NOMO-1 treated with dmso at 0.1 percent for 144 hours (cell line): ENCODE data around the gene PTRH1.

ENCODE experiments used
- DNase-seq: peaks from one replicate; lab custom pipeline; 2025; ENCODE audit not compliant: unreplicated experiment; lab: John Stamatoyannopoulos, UW

The PTRH1 gene

DNA sequence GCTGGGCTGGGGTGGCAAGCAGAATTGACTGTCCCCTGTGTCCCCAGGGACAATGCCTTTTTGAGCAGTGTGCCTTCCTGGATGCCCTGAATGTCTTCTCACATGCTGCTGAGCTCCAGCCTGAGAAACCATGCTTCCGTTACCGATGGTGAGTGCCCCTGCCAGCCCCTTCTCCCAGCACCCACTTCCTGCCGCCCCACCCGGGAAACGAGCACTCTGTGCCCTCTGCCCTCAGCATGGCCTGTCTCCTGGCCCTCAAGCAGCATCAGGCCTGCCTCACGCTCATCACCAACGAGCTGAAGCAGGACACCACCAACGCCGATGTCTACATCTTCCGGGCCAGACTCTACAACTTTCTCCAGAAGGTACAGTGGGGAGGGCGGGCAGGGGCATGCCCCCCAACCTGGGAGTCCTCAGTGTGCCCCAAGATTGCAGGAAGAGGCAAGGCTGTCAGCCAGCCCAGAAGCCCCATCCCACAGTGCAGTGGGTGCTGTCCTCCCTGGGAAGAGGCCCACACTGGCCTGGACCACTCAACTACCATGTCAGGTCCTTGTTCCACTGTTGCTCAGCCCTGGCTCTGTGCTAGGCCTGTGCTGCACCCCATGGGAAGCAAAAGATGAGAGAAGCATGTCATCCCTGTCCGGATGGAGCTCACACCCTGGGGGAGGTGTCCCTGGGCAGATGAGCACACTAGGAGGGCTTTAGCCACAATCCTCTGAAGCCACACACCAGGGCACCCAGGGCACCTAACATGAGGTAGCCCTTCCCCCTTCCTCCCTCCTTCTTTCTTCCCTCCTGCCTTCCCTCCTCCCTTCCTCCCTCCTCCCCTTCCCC, 4.8 kb upstream of the PTRH1 start:
- DNase-seq = no peak

GRCh38 chr9:127717766-127718165, 2.3 kb upstream of the PTRH1 start:
- no peak for DNase-seq

DNA sequence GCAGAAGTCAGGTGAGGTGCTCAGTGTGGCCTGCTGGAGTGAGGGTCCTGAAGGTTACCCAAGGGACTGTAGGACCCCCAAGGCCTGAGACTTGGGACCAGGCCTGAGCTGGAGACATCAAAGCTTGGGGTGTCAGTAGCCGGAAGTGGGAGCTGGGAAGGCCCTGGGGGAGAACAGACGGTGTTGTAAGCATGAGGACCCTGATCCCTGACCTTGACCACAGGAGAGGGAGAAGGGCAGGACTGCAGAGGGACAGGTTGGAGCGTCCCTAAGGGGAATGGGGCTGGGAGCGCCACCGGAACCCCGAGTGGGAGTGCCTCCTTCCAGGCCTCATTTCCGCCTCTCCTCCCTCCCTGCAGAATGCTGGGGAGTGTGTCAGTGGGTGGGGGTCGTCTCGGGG, 949 bp upstream of the PTRH1 start:
- no peak for DNase-seq

DNA sequence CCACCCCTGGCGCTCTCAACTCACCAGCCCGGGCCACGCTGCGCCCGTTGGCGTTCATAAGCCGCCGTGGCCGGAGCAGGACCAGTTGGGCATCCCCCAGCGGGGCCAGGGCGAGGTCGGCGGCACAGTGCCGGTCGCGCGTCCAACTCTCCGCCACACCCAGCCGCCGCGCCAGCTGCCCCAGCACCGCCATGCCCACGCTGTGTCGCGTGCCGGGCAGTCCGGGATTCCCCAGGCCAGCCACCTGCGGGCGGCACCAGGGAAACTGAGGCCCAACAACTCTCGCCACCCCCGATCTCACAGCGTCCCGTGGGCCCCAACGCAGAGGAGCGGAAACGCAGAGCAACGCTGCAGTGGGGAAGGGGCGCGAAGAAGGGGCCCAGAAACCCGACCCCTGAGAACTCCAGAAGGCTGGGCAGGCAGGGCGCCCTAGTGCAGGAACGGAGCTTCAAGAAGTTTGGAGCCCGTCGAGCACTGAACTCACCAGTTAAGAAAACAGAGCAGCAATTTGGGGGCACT, 453 bp downstream of the PTRH1 start:
- peak; percentile 66 for DNase-seq

- no peak for DNase-seq
These were observed 1.3 kb downstream of the PTRH1 start for GRCh38 chr9:127714020-127714750.

DNA sequence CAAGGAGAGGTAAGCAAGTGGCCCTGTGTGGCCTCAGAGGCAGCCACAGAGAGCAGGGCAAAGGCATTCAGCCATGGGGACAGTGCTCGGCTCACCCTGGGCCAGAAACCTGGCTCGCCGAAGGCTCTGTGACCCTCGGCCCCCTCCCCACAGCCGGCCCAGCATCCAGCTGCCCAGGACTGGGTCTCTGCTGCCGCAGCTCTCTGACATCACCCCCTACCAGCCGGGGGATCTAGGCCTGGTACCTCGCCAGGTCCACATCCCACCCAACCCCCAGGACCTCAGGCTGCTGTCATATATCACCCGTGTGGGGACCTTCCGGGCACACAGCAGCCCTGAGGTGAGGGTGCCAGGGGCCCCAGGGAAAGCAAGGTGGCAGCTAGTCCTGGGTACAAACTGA, 2.6 kb downstream of the PTRH1 start:
- DNase-seq = no peak

DNA sequence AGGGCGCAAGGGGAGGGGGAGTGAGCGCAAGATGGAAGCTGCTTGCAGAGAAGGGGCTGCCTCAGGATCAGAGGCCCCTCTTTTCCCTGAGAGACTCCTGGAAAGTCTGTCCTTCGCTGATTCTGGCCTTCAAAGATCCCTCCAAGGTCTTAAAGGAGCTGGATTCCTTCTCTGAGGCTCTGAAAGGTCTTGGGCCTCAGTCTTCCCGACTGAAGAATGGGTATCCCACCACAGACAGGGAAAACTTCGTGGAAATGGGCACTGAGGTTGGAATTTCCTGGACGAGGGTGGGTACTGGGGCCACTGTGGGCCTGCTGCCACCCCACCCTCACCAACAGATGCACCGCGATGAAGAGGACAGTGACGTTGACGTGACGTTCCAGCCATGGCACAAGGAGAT, 3.1 kb downstream of the PTRH1 start:
- no peak for DNase-seq

- DNase-seq = no peak
These were observed 3.6 kb downstream of the PTRH1 start for GRCh38 chr9:127711831-127712274.

DNA sequence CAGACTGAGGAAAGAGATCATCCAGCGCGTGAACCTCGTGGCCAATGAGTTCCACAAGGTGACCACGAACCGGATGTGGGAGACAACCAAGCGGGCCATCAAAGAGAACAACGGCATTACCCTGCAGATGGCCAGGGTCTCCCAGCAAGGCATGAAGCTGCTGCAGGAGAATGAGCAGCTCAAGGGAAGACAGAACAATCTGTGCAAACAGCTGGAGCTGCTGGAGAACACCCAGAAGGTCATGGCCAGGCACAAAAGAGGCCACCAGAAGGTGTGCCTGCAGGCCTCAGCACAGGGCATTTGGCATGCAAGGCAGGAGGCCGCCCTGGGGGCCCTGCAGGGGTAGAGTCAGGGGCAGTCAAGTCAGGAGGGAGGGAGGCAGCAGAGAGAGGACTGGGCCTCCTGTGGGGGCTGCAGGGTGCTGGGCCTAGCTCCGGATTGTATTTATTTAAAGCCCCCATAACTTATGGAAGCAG, 4.2 kb downstream of the PTRH1 start:
- no peak for DNase-seq

GRCh38 chr9:127710204-127710783, 5.2 kb downstream of the PTRH1 start:
- DNase-seq = no peak

GRCh38 chr9:127708952-127709587, 6.4 kb downstream of the PTRH1 start:
- DNase-seq = no peak

- DNase-seq = no peak
These were observed 7.7 kb downstream of the PTRH1 start for GRCh38 chr9:127707766-127708165.

DNA sequence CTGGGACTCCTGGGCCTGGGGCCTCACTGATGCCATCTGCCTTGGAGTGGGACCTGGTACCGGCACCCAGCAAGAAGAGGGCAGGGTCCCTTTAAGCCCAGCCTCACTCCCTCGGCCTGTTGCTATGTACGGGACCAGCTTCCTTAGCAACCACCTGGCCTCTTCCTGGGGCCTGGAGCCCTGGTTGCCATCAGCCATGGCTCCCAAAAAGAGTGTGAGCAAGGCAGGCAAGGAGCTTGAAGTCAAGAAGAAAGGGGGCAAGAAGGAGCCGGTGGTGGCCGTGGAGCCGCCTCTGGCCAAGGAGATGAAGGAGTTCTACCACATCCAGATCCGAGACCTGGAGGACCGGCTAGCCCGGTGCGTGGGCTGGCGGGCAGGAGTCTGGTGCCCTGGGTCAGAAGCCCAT, 8.6 kb downstream of the PTRH1 start, which contains the start of gene CFAP157:
TSS of gene CFAP157 (plus strand) at position 153 of the 406 bp plus-strand sequence. CDS start at position 197, 44 bp downstream.
- DNase-seq = no peak

DNA sequence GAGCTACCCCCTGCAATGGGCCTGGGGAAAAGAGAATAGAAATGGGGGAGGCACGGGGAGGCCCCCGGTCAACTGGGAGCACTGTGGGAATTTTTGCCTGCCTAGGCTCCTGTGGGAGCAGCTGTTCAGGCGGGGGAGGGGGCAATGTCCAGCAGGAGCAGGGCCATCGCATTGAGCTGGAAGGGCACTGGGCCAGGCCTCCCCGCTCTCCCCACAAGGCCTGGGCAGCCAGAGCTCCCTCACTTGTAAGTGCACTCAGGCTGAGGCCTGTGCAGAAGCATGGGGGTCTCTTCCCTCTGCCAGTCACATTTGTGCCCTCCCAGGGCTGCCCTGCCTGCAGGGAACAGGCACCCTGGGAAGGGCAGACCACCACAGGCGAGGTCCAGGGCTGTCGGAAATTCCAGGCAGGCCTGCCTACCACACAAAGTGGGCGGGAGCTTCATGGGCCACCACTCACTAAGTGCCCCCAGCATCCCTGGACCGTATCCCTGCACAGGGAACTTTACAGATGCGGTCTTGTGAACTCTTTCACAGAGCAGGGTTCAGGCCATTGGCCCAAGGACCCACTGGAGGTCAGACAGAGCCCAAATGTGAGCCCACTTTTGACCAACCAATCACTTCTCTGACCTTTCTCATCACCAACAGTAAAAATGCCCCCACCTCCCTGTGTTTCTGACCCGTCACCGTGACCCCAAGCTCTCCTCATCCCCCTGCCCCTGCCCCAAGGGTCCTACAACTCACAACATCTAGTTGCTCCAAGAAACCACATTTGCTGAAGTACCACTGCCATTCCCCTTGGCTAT, 9.7 kb downstream of the PTRH1 start:
- no peak for DNase-seq

DNA sequence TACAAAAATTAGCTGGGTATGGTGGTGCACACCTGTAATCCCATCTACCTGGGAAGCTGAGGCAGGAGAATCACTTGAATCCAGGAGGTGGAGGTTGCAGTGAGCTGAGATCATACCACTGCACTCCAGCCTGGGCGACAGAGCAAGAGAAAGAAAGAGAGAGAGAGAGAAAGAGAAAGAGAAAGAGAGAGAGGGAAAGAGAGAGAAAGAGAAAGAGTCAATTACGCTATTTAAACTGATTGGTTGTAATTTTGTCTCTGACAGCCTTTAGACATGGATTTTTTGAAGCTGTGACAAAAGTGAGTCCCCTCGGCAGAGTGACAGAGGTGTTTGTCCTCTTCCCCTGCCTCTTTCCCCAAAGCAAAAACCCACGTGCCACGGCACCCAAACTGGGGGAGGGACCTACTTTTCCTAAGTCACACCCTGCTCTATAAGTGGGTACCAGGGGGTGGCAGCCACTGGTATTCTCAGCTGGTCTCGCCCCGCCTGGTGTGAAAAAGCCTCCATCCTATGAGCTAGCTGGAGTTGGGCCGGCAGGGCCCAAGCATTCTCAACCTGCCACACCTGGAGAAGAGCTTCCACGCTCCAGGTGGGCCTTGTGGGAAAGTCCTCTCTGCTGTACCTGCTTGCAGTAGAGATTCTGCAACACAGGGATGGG, 12.0 kb downstream of the PTRH1 start:
- no peak for DNase-seq

GRCh38 chr9:127700594-127701255, 14.7 kb downstream of the PTRH1 start:
- no peak for DNase-seq

- no peak for DNase-seq
These were observed 15.3 kb downstream of the PTRH1 start for GRCh38 chr9:127700140-127700539.

GRCh38 chr9:127698985-127699670, 16.3 kb downstream of the PTRH1 start:
- DNase-seq = peak; percentile 87

DNA sequence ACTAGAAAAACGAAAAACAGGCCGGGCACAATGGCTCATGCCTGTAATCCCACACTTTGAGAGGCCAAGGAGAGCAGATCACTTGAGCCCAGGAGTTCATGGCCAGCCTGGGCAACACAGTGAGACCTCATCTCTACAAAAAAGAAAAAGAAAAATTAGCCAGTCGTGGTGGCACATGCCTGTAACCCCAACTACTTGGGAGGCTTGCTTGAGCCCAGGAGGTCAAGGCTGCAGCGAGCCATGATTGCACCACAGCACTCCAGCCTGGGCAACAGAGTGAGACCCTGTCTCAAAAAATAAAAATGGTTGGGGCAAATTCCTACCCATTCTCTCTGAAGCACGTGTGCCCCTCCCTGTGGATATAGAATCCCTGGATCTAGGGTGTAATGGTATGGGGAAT, 17.1 kb downstream of the PTRH1 start:
- no peak for DNase-seq
